HepG2 (cell line): ENCODE measurements around the gene LMBRD2. TPM values are rescaled to one million over a fixed set of nuclear protein-coding genes. Genes with fewer than 3 reads are reported as not detected.

ENCODE experiments used
- ERF ChIP-seq: IDR thresholded peaks from 2 replicates; pipeline ENCODE4 v1.6.1; 2018; ENCODE audit warnings: missing biosample characterization, missing genetic modification reagents
- FOXP4 ChIP-seq: sonication (generic); formaldehyde crosslinking; IDR thresholded peaks from 2 replicates; pipeline ENCODE4 v1.4.0; 2020; ENCODE audit warnings: missing genetic modification reagents
- HNRNPLL ChIP-seq: fragments of 200-400 bp; formaldehyde crosslinking; IDR thresholded peaks from 2 replicates; pipeline ENCODE4 v1.6.1; 2017; ENCODE audit warnings: mild to moderate bottlenecking, low read depth, low read length; ENCODE audit not compliant: poor library complexity, severe bottlenecking
- NAIF1 ChIP-seq: sonication (generic); formaldehyde crosslinking; IDR thresholded peaks from 2 replicates; pipeline ENCODE4 v1.5.0; 2020; ENCODE audit warnings: mild to moderate bottlenecking, missing genetic modification reagents, borderline replicate concordance
- SKI ChIP-seq: fragments of 450-650 bp; IDR thresholded peaks from one replicate; pipeline ENCODE4 v1.6.1; 2018; ENCODE audit warnings: mild to moderate bottlenecking; ENCODE audit not compliant: partially characterized antibody
- TAF1 ChIP-seq: sonication (generic); formaldehyde crosslinking; IDR thresholded peaks from 2 replicates; pipeline ENCODE4 v1.4.0; 2020; ENCODE audit warnings: missing genetic modification reagents
- TBP ChIP-seq: sonication (generic); formaldehyde crosslinking; IDR thresholded peaks from 2 replicates; pipeline ENCODE4 v1.5.0; 2020; ENCODE audit warnings: missing genetic modification reagents
- TIGD3 ChIP-seq: sonication (generic); formaldehyde crosslinking; IDR thresholded peaks from 2 replicates; pipeline ENCODE4 v1.5.1; 2020; ENCODE audit warnings: mild to moderate bottlenecking, missing genetic modification reagents, borderline replicate concordance
- TRIM22 ChIP-seq: fragments of 450-650 bp; IDR thresholded peaks from 2 replicates; pipeline ENCODE4 v1.6.1; 2017
- ZMAT3 ChIP-seq: sonication (generic); formaldehyde crosslinking; conservative IDR thresholded peaks from 2 replicates; pipeline ENCODE4 v1.7.0; 2021; ENCODE audit warnings: missing genetic modification reagents
- ZNF20 ChIP-seq: sonication (generic); formaldehyde crosslinking; IDR thresholded peaks from 2 replicates; pipeline ENCODE4 v1.4.0; 2020; ENCODE audit warnings: mild to moderate bottlenecking, moderate library complexity, missing genetic modification reagents
- ZNF687 ChIP-seq: sonication (generic); formaldehyde crosslinking; IDR thresholded peaks from 2 replicates; pipeline ENCODE4 v1.5.1; 2020; ENCODE audit warnings: mild to moderate bottlenecking, missing genetic modification reagents, moderate library complexity
- ZNF780A ChIP-seq: sonication (generic); formaldehyde crosslinking; IDR thresholded peaks from 2 replicates; pipeline ENCODE4 v1.8.0; 2022; ENCODE audit warnings: mild to moderate bottlenecking, missing genetic modification reagents, moderate library complexity
- ZNF800 ChIP-seq: sonication (generic); formaldehyde crosslinking; IDR thresholded peaks from 2 replicates; pipeline ENCODE4 v1.4.0; 2020; ENCODE audit warnings: missing genetic modification reagents
- polyA plus RNA-seq, 8 experiments: library from polyadenylated mRNA; depleted of rRNA in 3 of 8; stranded (reverse) in 7 of 8; unstranded in 1 of 8; fragments of >200 nt; fragmentation: Illumina TruSeq in 4 of 8; extraction: Trizol in 4 of 8; gene quantifications; 2 replicates each; pipeline versions ENCODE4 v1.2.1 to v1.2.3, GENCODE V29; 2011 to 2016; ENCODE audit warnings: low read depth in 4 of 8, missing spikeins in 1 of 8, mixed read lengths in 1 of 8; ENCODE audit not compliant: insufficient read depth in 1 of 8
- total RNA-seq, 5 experiments: library from RNA; depleted of rRNA; stranded (reverse); fragments of >200 nt; fragmentation: Illumina TruSeq; extraction: Trizol; gene quantifications; 2 replicates each; pipeline ENCODE4 v1.2.3, GENCODE V29; 2016; ENCODE audit warnings: low read depth in 1 of 5

Gene LMBRD2
- total and polyA plus RNA-seq, 2 of the 13 experiments (the other 11 are each of a cell fraction or from before 2014, with no cell fraction given) = 2.0 to 4.7 TPM

- TF ChIP-seq ZMAT3 (CRISPR knock-in tag) (no peak), TAF1 (peak; percentile 80), TBP (CRISPR knock-in tag) (no peak), HNRNPLL (peak; percentile 82), TIGD3 (CRISPR knock-in tag) (no peak), ZNF20 (CRISPR knock-in tag) (peak; percentile 96; the same call in 1 of the 2 replicates), NAIF1 (CRISPR knock-in tag) (no peak; the same call in 1 of the 2 replicates), FOXP4 (CRISPR knock-in tag) (peak; percentile 60; the same call in 1 of the 2 replicates), ZNF687 (CRISPR knock-in tag) (peak; percentile 92), ZNF780A (no peak), ZNF800 (no peak), ERF (CRISPR knock-in tag) (peak; percentile 81), TRIM22 (no peak), SKI (peak; percentile 42)
These were observed at the start of gene LMBRD2, which contains the start of gene SKP2 (continued) for GRCh38 chr5:36151434-36152323.
